ENCODE measurements around the gene ANKRD13D. TPM values are rescaled to one million over a fixed set of nuclear protein-coding genes. Genes with fewer than 3 reads are reported as not detected.

ANKRD13D gene
- total RNA-seq, 4 donors from 2014 or later, result 5.8 to 10.6 (median 9.7) TPM

GRCh38 chr11:67351275-67352005, 62.3 kb downstream of the ANKRD13D start:
- peak overlapping the region; percentile 94 to 100 (median 98) for H3K27ac ChIP-seq
- in situ Hi-C loops (cut with MboI; ENCODE audit: low sequenced_read_pairs in 4 of 4) (loop anchor here in 3 of 4 donors (5.0 kb wide), 1 partner anchor 36 kb away; no protein-coding TSS in a partner anchor), intact Hi-C loops (cut with DNase I; ENCODE audit: low total_unique reads) (loop anchor here (1.0 kb wide), 1 partner anchor 31 kb away; no protein-coding TSS in a partner anchor)
- H3K36me3 ChIP-seq, result peaks cover 0 to 5% of the 10 kb centered on the region in 2 donors
- no peaks in the 10 kb centered on the region for H3K27me3 ChIP-seq
- H3K9me3 ChIP-seq, result no peaks in the 10 kb centered on the region
- peaks cover 36 to 41% of the 10 kb centered on the region in 2 donors for H3K4me1 ChIP-seq
- DNase-seq (peak in 1 of 2 donors; percentile 70), ATAC-seq (peak; percentile 25 to 42)
- TF ChIP-seq POLR2A (IDR thresholded peaks at IDR 0.05) (no peak), CTCF (IDR thresholded peaks at IDR 0.05 in 4 of 5, conservative IDR thresholded peaks at IDR 0.05 in 1 of 5) (peak; percentile 86 to 96 (median 94))
- no peak overlapping the region for H3K4me3 ChIP-seq

Other genes with a start within 250 kb of the ANKRD13D start
- gene RHOD, start 232.5 kb upstream of the ANKRD13D start, total RNA-seq, result 10 to 100 TPM; 18.9 to 87.0 (median 24.4) TPM
- 10 to 100 TPM; 34.8 to 55.0 (median 44.9) TPM for gene KDM2A, start 170.0 kb upstream of the ANKRD13D start, total RNA-seq
- gene GRK2, start 22.8 kb upstream of the ANKRD13D start, total RNA-seq, result 10 to 100 TPM; 40.2 to 79.8 (median 68.4) TPM
- gene SSH3, start 14.2 kb downstream of the ANKRD13D start, total RNA-seq, result 10 to 100 TPM in 2 of 4 donors, 1 to 10 TPM in 2; 7.9 to 16.3 (median 11.9) TPM
- gene POLD4, start 64.2 kb downstream of the ANKRD13D start, total RNA-seq, result 100 to 1,000 TPM in 2 of 4 donors, 10 to 100 TPM in 2; 57.4 to 115 (median 87.9) TPM
- 1 to 10 TPM in 2 of 4 donors, under 1 TPM in 2; 0.24 to 2.7 (median 0.91) TPM for gene CLCF1, start 84.3 kb downstream of the ANKRD13D start, total RNA-seq
- 10 to 100 TPM in 2 of 4 donors, 1 to 10 TPM in 2; 5.2 to 14.7 (median 7.7) TPM for gene RAD9A, start 102.7 kb downstream of the ANKRD13D start, total RNA-seq
- gene PPP1CA, start 112.6 kb downstream of the ANKRD13D start, total RNA-seq, result 100 to 1,000 TPM in 3 of 4 donors, 10 to 100 TPM in 1; 78.4 to 193 (median 124) TPM
- gene TBC1D10C, start 114.8 kb downstream of the ANKRD13D start, total RNA-seq, result under 1 TPM in 3 of 4 donors, not detected in 1; 0.44 to 0.78 (median 0.56) TPM
- 10 to 100 TPM in 1 of 4 donors, 1 to 10 TPM in 3; 2.5 to 11.0 (median 4.9) TPM for gene CARNS1, start 126.4 kb downstream of the ANKRD13D start, total RNA-seq
- gene RPS6KB2, start 139.2 kb downstream of the ANKRD13D start, total RNA-seq, result 10 to 100 TPM; 38.0 to 74.1 (median 39.4) TPM
- 1 to 10 TPM in 3 of 4 donors, under 1 TPM in 1; 0.47 to 1.5 (median 1.3) TPM for gene PTPRCAP, start 148.4 kb downstream of the ANKRD13D start, total RNA-seq
- 10 to 100 TPM in 3 of 4 donors, 1 to 10 TPM in 1; 4.9 to 14.8 (median 12.5) TPM for gene CORO1B, start 154.2 kb downstream of the ANKRD13D start, total RNA-seq
- gene GPR152, start 163.4 kb downstream of the ANKRD13D start, total RNA-seq, result not detected
- gene CABP4, start 166.1 kb downstream of the ANKRD13D start, total RNA-seq, result under 1 TPM; 0.19 to 0.55 (median 0.30) TPM
- 100 to 1,000 TPM in 2 of 4 donors, 10 to 100 TPM in 2; 79.8 to 155 (median 108) TPM for gene TMEM134, start 179.9 kb downstream of the ANKRD13D start, total RNA-seq
- gene AIP, start 193.7 kb downstream of the ANKRD13D start, total RNA-seq, result 10 to 100 TPM; 33.0 to 60.8 (median 48.8) TPM
- 10 to 100 TPM in 1 of 4 donors, 1 to 10 TPM in 3; 4.0 to 12.2 (median 7.7) TPM for gene PITPNM1, start 216.1 kb downstream of the ANKRD13D start, total RNA-seq
- gene CDK2AP2, start 218.9 kb downstream of the ANKRD13D start, total RNA-seq, result 10 to 100 TPM; 24.1 to 47.5 (median 37.3) TPM
- not detected for gene CABP2, start 234.1 kb downstream of the ANKRD13D start, total RNA-seq

Measured in gastrocnemius medialis (tissue), 4 donors.